LHCN-M2 (cell line): ENCODE measurements around the gene CCNF. TPM values are rescaled to one million over a fixed set of nuclear protein-coding genes. Genes with fewer than 3 reads are reported as not detected.
"Not testable (repeated sequence)": the region's sequence is repeated elsewhere in the genome, so short reads cannot be mapped to it uniquely, and the experiment has no call there.

ENCODE experiments used
- DNase-seq: peaks from one replicate; pipeline ENCODE4 v3.0.0-alpha.2; 2012; ENCODE audit warnings: low read depth
- total RNA-seq: library from RNA; depleted of rRNA; stranded (reverse); fragments of >200 nt; gene quantifications from 2 replicates; pipeline ENCODE4 v1.2.3, GENCODE V29; 2014

The CCNF gene
- total RNA-seq, 1 experiment from 2014 or later = 34.6 TPM

DNA sequence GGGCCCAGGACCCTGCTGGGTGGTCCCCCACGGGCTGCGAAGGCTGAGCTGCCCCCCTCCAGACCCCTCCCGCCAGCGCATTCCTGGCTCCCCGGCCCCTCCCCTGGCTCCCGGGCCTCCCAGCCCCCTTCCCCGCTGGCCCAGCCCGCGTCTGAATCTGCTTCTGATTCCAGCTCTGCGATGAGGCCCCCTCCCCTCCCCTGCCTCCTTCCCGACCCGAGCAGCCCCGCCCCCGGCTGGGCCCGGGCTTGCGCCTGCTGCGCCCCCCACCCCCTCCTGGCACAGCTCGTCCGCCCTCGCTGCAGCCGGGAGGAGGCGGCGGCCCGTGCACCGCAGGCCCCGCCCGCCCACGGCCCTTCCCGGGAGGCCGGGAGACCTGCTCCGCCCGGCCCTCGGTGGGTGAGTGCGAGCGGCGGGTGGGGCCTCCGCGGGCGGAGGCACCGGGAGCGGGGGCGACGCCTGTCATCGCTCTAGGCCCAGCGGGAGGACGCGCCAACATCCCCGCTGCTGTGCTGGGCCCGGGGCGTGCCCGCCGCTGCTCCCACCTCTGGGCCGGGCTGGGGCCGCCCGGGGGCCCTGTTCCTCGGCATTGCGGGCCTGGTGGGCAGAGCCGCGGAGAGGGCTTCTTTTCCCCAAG is 41.9 kb downstream of the CCNF start, which contains the start of gene NTN3:
TSS of gene NTN3 (plus strand) at position 282 of the 637 bp plus-strand sequence. CDS start 405 bp downstream, outside the sequence.
- DNase-seq = no peak

- no peak for DNase-seq
Measured at GRCh38 chr16:2471653-2472487, 42.6 kb downstream of the CCNF start.

DNA sequence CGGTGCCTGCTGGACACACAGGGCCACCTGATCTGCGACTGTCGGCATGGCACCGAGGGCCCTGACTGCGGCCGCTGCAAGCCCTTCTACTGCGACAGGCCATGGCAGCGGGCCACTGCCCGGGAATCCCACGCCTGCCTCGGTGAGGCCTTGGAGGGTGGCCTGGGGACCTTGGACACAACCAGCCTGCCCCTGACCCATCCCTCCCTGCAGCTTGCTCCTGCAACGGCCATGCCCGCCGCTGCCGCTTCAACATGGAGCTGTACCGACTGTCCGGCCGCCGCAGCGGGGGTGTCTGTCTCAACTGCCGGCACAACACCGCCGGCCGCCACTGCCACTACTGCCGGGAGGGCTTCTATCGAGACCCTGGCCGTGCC is 43.2 kb downstream of the CCNF start:
- DNase-seq = no peak

DNA sequence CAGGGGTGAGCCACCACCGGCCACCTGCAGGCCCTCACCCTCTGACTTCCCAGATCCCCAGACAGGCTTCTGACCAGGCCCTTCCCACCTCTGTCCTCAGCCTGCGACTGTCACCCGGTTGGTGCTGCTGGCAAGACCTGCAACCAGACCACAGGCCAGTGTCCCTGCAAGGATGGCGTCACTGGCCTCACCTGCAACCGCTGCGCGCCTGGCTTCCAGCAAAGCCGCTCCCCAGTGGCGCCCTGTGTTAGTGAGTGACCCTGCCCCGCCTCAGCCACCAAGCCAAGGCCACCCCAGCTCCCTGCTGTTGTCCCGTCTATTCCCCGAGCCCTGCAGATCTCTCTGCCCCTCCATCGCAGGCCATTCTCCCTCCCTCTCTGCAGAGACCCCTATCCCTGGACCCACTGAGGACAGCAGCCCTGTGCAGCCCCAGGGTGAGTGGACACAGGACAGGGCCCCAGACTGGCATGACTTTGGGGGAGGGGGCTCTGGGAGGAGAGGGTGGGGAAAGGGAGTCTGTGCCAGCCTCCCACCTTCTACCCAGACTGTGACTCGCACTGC is 43.7 kb downstream of the CCNF start:
- no peak for DNase-seq

DNA sequence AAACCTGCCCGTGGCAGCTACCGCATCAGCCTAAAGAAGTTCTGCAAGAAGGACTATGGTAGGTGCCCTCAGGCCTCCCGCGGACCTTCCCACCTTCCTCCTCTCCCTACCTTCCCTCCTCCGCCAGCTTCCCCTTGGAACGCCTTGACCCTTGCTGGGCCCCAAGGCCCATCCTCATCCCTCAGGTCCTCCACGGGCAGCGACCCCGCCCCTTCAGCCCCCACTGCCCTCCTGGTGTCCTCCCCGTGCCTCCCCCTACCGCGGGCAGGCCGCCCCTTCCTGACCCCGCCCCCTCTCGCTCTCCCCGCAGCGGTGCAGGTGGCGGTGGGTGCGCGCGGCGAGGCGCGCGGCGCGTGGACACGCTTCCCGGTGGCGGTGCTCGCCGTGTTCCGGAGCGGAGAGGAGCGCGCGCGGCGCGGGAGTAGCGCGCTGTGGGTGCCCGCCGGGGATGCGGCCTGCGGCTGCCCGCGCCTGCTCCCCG is 44.2 kb downstream of the CCNF start:
- DNase-seq = no peak

- DNase-seq = peak; percentile 32
Measured at GRCh38 chr16:2473999-2474876, 45.0 kb downstream of the CCNF start.

- peak; percentile 78 for DNase-seq
Measured at GRCh38 chr16:2474877-2475412, 45.7 kb downstream of the CCNF start, which contains the start of gene TBC1D24. Gene TBC1D24 (plus strand): TSS chr16:2475127. CDS start chr16:2496149, 21,022 bp downstream.

DNA sequence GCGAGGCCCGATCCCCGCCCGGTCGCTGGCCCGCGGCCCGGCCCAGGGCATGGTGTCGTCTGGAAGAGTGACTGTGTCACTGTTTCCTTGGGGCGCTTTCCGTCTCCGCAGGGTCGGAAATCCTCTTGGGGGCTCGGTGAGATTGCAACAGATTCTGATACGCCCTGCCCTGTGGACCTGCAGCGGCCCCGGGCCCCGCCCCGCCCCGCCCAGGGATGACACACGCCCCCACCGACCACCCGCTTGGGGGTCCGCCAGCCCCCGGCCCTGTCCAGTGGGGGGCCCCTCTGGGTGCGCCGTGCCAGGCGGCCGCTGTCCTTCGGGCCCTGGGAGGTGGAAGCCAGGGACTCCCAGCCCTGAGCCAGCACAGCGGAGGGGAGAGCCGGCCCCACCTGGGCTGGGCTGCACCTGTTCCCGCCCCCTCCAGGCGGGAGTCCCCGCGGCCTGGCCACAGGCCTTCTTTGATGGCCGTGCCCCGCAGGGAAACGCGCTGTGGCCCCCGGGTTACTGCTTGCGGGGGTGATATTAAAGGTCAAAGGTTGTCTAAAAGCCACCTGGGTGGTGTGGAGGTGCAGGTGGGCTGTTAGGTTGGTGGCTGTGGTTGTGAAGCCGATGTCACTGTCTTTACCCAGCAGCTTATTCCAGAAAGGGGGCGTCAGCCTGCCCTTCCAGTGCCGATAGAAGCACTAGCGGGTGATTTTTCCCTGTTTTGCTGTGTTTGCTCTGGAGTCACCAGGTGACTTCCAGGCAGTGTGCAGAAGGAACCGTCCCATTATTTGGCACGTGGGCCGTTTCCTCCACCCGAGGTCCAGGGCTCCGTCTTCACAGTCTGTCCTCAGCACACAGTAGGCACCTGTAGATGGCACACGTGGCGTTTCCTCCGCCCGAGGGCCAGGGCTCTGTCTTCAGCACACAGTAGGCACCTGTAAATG is 46.4 kb downstream of the CCNF start:
- DNase-seq = no peak

DNA sequence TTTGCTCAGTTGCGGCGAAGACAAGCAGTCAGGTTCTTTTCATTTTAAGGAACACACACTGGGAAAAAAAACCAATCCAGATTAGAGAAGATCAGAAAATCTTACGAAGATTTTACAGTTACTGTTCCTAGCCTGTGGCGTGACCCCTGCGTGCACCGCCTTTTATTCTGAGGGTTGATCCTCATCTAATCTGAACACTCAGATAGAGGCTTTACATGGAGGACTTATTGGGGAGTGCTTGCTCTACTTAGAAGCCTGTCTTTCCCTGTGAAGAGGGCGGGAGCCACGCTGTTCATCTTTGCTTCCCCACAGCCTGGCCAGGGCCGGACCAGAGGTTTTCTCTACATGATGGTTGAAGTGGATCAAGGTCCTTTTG is 47.1 kb downstream of the CCNF start:
- DNase-seq = no peak

DNA sequence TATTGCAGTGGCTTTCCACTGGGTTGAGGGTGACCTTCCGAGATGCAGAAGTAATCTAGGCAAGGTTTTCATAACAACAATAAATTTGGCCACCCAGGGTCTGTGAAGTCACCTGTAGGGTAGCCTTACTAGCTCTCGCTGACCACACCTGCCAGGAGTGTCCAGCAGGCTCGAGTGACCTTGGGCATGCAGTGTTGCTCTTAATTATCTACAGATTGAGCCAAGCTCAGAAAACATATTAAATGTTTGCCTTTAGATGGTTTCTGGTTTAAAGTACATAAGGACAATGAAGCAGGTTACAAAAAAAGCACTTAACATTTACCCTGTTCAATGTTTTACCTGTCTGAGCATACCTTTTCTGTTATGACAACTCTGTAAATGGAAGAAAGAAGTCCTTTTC is 47.5 kb downstream of the CCNF start:
- DNase-seq = no peak

DNA sequence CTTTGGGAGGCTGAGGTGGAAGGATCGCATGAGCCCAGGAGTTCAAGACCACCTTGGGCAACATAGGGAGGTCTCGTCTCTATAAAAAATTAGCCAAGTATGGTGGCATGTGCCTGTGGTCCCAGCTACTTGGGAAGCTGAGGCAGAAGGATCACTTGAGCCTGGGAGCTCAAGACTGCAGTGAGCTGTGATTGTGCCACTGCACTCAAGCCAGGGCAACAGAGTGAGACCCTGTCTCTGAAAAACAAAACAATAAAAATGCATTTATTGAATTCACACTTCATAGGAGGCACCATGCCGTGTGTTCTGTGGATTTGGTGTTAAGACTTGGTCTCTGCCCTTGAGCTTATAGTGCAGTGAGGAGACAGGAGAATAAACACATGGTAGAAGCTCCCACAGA is 48.1 kb downstream of the CCNF start:
- no peak for DNase-seq

GRCh38 chr16:2478279-2478678 is 49.0 kb downstream of the CCNF start:
- DNase-seq = no peak

DNA sequence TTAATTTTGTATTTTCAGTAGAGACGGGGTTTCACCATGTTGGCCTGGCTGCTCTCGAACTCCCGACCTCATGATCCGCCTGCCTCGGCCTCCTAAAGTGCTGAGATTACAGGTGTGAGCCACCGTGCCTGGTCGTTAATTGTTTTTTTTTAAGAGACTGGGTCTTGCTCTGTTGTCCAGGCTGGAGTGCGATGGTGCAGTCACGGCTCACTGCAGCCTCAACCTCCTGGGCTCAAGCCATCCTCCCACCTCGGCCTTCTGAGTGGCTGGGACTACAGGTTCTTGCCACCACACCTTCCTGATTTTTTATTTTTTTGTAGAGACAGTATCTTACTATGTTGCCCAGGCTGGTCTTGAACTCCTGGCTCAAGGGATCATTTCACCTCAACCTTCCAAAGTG is 50.7 kb downstream of the CCNF start:
- not testable (repeated sequence) for DNase-seq

DNA sequence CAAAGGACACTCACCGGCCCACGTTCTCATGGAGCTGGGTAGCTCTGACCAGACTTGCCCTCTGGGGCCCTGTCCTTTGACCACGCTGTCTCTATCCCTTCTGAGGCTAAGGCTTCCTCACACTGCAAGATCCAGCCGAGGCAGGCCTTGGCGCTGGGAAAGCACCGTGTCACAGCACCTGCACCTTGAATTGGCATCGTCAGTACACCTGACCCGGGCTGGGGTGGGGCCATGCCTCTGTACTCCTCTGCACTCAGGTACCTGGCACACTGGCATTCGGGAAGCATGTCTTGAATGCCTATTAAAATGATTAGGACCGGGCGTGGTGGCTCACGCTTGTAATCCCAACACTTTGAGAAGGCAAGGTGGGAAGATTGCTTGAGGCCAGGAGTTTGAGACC is 51.7 kb downstream of the CCNF start:
- DNase-seq = no peak

DNA sequence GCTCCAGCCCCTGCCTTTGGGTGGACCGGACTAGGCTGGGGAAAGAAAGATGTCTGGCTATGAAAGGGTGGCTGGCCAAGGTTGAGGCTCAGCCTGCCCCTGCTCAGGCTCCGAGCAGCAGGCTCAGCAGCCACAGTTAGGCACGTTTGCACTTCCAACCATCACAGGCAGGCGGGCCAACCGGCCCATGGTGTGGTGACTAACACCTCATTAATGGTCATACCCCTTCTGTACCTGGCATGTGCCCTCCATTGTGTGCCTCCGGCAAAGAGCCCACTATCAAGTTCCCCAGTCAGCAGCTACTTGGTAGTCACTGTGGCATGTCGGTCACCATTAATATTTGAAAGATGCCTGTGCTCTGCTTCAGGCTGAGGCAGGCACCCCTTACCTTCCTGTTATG is 52.4 kb downstream of the CCNF start:
- no peak for DNase-seq

DNA sequence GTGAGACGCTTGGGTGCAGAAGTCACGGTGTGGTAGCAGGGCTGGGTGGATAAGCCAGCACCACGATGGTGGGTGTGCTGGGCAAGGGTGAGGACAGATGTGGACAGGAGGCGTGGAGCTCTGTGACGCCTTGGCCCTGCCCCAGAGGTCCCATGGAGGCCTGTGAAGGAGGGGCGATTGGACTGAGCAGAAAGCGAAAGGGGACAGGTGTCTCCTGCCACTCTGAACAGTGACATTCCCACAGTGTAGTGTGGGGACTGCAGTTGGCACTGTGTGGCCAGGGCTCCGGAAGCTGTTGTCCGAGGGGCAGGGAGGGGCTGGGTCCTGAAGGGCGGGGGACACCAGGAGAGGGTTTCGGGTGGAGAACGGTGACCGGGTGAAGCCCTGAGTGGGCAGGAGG is 53.0 kb downstream of the CCNF start:
- no peak for DNase-seq

DNA sequence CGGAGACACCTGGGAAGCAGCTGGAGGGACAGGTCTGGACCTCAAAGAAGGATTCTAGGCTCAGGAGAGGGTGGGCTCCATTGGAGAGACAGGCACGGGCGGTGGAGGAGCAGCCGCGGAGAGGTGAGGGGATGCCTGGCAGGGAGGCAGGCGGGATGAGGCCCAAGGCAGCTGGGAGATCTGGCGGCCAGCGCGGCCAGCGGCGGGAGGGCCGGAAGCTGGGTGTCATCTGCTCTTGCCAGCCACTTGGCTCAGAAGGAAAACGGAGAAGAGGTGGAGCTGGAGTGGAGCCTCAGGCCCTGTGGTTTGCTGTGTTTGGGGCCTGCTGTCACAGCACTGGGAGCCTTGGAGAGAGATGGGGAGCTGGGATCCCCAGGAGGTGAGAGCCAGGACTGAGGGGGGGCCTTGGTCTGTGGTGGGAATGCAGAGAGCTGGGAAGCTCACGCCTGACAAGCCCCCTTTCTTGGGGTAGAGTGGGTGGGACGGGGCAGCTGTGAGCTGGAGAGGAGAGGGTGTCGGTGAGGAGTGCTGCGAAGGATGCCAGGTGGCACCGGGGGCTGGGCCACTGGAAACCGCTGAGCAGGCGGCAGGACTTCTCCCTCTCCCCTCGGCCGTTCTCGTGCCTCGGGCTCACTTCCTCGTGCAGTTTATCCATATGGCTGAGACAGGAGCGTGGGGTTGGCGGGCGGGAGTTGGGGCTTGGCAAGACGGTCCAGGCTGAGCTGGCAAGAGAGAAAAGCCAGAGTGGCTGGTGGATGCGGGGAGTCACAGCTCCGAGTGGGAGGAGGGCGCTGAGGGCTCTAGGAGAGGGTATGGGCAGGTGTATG is 53.7 kb downstream of the CCNF start:
- DNase-seq = peak; percentile 72

DNA sequence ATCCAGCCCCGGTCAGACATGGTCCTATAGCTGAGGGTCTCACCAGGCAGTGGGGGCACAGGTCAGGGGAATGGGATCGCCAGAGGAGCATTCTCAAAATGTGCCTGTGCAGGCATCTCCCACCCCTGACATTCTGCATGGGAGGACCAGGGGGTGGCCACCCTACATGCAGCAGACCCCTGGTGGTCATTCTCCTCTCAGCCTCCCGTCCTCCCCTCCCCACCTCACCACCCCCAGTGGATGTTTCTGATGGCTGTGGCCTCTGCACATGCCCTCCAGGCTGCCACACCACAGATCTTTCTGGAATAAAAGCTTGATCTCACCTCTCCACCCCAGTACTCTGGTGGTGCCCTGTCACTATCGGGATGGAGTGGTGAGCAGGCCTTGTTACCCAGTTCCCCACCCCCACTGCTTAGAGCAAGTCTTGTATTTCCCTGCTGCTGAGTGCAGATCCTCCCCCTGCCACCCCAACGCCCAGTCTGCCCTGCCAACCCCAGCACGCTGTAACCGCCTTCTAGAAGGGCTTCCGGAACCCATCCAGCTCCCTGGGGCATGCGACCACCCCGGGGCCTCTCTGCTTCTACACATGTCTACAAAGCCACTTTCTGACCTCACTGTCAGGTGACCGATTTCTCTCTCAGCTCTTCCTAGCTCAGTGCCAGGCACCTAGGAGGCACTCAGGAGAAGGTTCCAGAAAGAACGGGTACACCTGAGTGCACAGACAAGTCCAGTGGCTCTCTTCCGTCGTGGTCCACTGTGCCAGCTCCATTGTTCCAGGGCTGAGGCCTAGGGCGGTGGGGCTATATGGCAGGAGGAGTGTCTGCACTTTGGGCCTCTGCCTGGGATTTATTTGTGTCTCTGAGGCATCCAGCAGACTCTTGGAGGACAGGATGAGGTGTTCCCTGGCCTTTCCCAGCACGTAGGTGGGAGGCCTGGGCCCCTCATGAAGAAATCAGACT is 55.0 kb downstream of the CCNF start:
- no peak for DNase-seq
